GM19043 (cell line): ENCODE measurements around the gene JPH4.
"Not testable (repeated sequence)": the region's sequence is repeated elsewhere in the genome, so short reads cannot be mapped to it uniquely, and the experiment has no call there.

Experiments
- ATAC-seq: cut with Tn5 transposase; IDR thresholded peaks from one replicate; pipeline ENCODE4 v1.9.1; 2021; ENCODE audit warnings: low read depth; ENCODE audit not compliant: unreplicated experiment

The JPH4 gene

DNA sequence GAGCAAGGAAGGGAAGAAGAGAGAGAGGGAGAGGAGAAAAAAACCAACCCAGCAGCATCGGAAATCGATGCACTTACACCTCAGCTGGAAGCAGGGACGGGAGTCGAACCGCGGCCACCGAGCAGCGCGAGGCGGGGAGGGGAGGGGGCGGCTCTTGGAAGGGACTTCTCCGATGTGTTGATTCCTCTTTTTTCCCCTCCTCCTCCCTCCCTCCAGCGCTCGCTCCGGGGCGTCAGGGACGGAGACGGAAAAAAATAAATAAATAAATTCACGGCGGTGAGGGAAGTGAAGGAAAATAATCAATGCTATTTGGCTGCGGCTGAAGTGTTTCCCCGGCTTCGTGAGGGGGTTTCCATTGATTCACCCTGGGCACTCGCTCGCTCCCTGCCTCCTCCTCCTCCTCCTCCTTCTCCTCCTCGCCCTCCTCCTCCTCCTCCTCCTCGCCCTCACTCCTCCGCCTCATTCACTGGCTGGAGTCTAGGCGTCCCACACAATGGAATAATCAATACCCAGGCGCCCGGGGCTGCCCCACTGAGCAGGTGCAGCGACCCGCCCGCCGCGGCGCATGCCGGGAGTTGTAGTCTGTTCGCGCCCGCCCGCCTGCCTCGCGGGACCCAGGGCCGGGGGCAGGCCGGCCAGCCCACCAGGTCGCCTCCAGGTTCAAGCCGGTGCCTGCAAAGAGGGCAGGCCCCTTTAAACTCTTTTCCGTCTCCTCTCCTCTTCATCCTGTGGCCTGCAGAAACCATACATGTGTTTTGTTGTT is 27.1 kb downstream of the JPH4 start, which contains the start of gene ZFHX2:
Gene ZFHX2, minus strand, starts transcription at position 500 of the 763 bp plus-strand sequence. CDS start 16,440 bp downstream, outside the sequence.
- peak; percentile 39 for ATAC-seq

- ATAC-seq = no peak
These were observed 27.8 kb downstream of the JPH4 start for GRCh38 chr14:23550812-23551265.

- no peak for ATAC-seq
These were observed 28.3 kb downstream of the JPH4 start for GRCh38 chr14:23550131-23550811.

- ATAC-seq = no peak
These were observed 30.0 kb downstream of the JPH4 start for GRCh38 chr14:23548351-23549318.

GRCh38 chr14:23547924-23548323 is 30.7 kb downstream of the JPH4 start:
- no peak for ATAC-seq

GRCh38 chr14:23546450-23547035 is 32.0 kb downstream of the JPH4 start:
- ATAC-seq = no peak

DNA sequence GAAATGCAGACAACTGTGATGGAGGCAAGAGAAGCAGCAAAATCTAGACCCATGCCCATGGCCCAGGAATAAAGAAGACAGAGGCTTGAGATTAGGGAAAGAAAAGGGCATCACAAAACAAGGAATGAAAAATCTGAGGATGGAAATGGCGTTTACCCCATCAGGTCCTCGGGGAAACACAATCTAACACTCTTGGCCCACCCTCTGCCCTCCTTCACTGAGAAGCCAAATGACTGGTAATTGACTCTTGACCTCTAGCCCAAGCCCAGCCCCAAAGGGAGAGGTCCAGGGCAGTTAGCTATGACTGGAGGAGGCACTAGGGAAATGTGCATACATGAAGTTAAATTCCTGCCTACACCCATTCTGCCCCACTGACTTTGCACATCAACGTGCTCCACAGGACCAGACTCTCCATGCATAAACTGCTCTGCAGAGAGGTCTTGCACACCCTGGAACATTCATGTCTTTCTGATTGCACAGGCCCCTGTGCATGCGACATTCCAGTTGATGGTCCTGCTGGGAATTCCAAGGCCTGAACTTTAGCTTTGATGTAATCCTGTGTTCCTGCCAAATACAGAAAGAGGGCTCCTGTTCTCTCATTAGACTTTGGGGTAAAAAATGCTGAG is 32.7 kb downstream of the JPH4 start:
- no peak for ATAC-seq

- ATAC-seq = no peak
These were observed 33.8 kb downstream of the JPH4 start for GRCh38 chr14:23544511-23545447.

DNA sequence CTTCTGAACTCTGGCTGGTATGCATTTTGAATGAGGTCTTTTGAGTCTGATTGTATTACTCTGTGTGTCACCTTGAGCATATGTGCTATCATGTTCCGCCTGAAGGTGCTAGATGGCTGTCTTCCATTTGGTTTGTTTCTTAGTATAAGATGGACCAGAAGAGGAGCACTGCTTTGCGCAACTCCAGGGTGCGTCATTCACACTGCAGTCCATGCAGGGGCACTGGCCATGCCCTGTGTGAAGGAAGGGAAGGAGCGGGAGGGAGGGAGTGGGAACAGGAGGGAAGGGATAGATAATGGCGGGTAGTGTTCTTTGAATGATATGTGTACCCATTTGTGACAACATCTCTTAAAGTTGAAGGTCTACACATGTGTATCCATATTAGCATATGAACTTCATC is 35.2 kb downstream of the JPH4 start:
- ATAC-seq = no peak

DNA sequence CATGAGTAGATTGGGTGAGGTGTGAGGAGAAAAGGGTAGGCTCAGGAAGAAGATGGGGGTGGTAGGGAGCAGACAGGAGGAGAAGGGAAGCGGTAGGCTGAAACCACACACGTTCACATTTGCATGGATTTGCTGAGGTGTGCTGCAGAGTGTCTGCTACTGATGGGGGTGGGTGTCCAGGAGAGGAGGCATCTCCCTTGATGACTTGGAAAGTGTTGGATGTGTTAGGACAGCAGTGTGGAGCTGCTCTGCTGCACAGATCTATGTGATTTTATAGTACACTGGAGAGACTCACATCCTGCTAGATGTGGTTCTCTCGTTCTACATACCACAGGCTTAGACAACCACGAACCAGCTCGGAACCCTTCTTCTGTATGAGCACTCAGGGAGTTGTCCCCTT is 36.3 kb downstream of the JPH4 start:
- ATAC-seq = no peak

- ATAC-seq = no peak
These were observed 38.5 kb downstream of the JPH4 start for GRCh38 chr14:23540141-23540469.

GRCh38 chr14:23539248-23540140 is 39.1 kb downstream of the JPH4 start:
- ATAC-seq = no peak

- ATAC-seq = no peak
These were observed 39.8 kb downstream of the JPH4 start for GRCh38 chr14:23538785-23539184.

GRCh38 chr14:23538050-23538718 is 40.4 kb downstream of the JPH4 start:
- ATAC-seq = no peak

- no peak for ATAC-seq
These were observed 41.1 kb downstream of the JPH4 start for GRCh38 chr14:23537351-23538049.

DNA sequence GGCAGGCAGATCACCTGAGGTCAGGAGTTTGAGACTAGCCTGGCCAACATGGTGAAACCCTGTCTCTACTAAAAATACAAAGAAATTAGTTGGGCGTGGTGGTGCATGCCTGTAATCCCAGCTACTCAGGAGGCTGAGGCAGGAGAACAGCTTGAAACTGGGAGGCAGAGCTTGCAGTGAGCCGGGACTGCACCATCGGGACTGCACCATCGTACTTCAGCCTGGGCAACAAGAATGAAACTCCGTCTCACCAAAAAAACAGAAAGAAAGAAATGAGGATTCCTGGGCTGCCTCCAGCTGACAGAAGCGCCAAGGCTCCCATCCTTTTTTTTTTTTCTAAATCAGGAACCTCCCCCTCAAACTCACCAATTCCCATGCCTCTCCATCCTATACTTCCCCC is 41.7 kb downstream of the JPH4 start:
- ATAC-seq = not testable (repeated sequence)

GRCh38 chr14:23536494-23536893 is 42.1 kb downstream of the JPH4 start:
- ATAC-seq = no peak
